Measurements from ENCODE around the gene GMCL1. TPM values are rescaled to one million over a fixed set of nuclear protein-coding genes. Genes with fewer than 3 reads are reported as not detected.
A peak's percentile ranks its signal among the peaks of the same experiment; 100 is the strongest.

Gene GMCL1
- total and polyA plus RNA-seq, 8 donors, result 1.2 to 23.1 (median 5.9) TPM

GRCh38 chr2:69848186-69848790 lies 18.8 kb downstream of the GMCL1 start:
- intact Hi-C loops (cut with DNase I; ENCODE audit: low total_unique reads), result no loop called here
- TF ChIP-seq EP300 (IDR thresholded peaks at IDR 0.05) (no peak), POLR2AphosphoS5 (IDR thresholded peaks at IDR 0.05) (no peak), CTCF (IDR thresholded peaks at IDR 0.05) (no peak), POLR2A (IDR thresholded peaks at IDR 0.05) (no peak)

GRCh38 chr2:69858261-69858660 lies 28.8 kb downstream of the GMCL1 start:
- no peak overlapping the region for H3K4me3 ChIP-seq
- H3K9me3 ChIP-seq, result no peaks in the 10 kb centered on the region
- WGBS, 5 donors, result 87 to 100% (median 97%) methylated on average over 2 of the region's 2 CpGs
- no peak for DNase-seq
- H3K27ac ChIP-seq, result no peak overlapping the region
- no peaks in the 10 kb centered on the region for H3K27me3 ChIP-seq
- intact Hi-C loops (cut with DNase I; ENCODE audit: low total_unique reads), result no loop called here
- no peaks in the 10 kb centered on the region for H3K4me1 ChIP-seq
- no peak for TF ChIP-seq POLR2AphosphoS5 (IDR thresholded peaks at IDR 0.05)
- TF ChIP-seq POLR2A (IDR thresholded peaks at IDR 0.05), result no peak
- no peak for TF ChIP-seq CTCF (IDR thresholded peaks at IDR 0.05)
- H3K36me3 ChIP-seq, result peaks cover 0 to 54% (median 52%) of the 10 kb centered on the region in 4 donors

More at GRCh38 chr2:69848186-69848790, 18.8 kb downstream of the GMCL1 start:
- H3K27me3 ChIP-seq, result no peaks in the 10 kb centered on the region
- no peaks in the 10 kb centered on the region for H3K4me1 ChIP-seq
- no peak overlapping the region for H3K27ac ChIP-seq
- H3K36me3 ChIP-seq, result peaks cover 26 to 95% (median 91%) of the 10 kb centered on the region in 4 donors
- no peak overlapping the region for H3K4me3 ChIP-seq
- 85 to 91% (median 87%) methylated on average over 7 of the region's 7 CpGs for WGBS, 5 donors
- DNase-seq, result peak in 1 of 2 donors; percentile 3
- no peaks in the 10 kb centered on the region for H3K9me3 ChIP-seq

GRCh38 chr2:69863298-69863697 lies 33.8 kb downstream of the GMCL1 start:
- DNase-seq, result no peak
- Histone ChIP-seq H3K27ac (no peak overlapping the region), H3K27me3 (no peaks in the 10 kb centered on the region), H3K4me3 (no peak overlapping the region), H3K4me1 (no peaks in the 10 kb centered on the region), H3K36me3 (peaks cover 27 to 72% (median 64%) of the 10 kb centered on the region in 4 donors), H3K9me3 (no peaks in the 10 kb centered on the region)
- 91 to 100% (median 97%) methylated on average over 1 of the region's 1 CpG for WGBS, 5 donors
- intact Hi-C loops (cut with DNase I; ENCODE audit: low total_unique reads), result no loop called here
- TF ChIP-seq CTCF (IDR thresholded peaks at IDR 0.05) (no peak), POLR2AphosphoS5 (IDR thresholded peaks at IDR 0.05) (no peak), EP300 (IDR thresholded peaks at IDR 0.05) (no peak), POLR2A (IDR thresholded peaks at IDR 0.05) (no peak)

GRCh38 chr2:69888451-69888850 lies 59.0 kb downstream of the GMCL1 start:
- intact Hi-C loops (cut with DNase I; ENCODE audit: low total_unique reads), result no loop called here
- H3K9me3 ChIP-seq, result peaks cover 0 to 5% (median 0%) of the 10 kb centered on the region in 4 donors
- no peak overlapping the region for H3K27ac ChIP-seq
- TF ChIP-seq EP300 (IDR thresholded peaks at IDR 0.05), result no peak
- no peak for TF ChIP-seq POLR2A (IDR thresholded peaks at IDR 0.05)
- TF ChIP-seq POLR2AphosphoS5 (IDR thresholded peaks at IDR 0.05), result no peak
- TF ChIP-seq CTCF (IDR thresholded peaks at IDR 0.05), result no peak
- DNase-seq, result no peak
- 92 to 100% (median 96%) methylated on average over 4 of the region's 4 CpGs for WGBS, 5 donors
- H3K36me3 ChIP-seq, result no peaks in the 10 kb centered on the region
- no peak overlapping the region for H3K4me3 ChIP-seq
- H3K4me1 ChIP-seq, result peaks cover 0 to 5% (median 2%) of the 10 kb centered on the region in 4 donors
- H3K27me3 ChIP-seq, result no peaks in the 10 kb centered on the region

All from stomach (tissue), 9 donors.